G401 (cell line): ENCODE measurements around the gene CD59. TPM values are rescaled to one million over a fixed set of nuclear protein-coding genes. Genes with fewer than 3 reads are reported as not detected.

Experiments used
- DNase-seq: peaks from one replicate; pipeline ENCODE4 v3.0.0-alpha.2; 2015; ENCODE audit warnings: low spot score
- in situ Hi-C: cut with HindIII; loops from 2 replicates; pipeline ENCODE4 v1.10.0; 2016; ENCODE audit warnings: low sequenced_read_pairs, mixed read lengths
- total RNA-seq: library from RNA; depleted of rRNA; stranded (reverse); fragments of >200 nt; shearing (Covaris generic); gene quantifications from 2 replicates; pipeline ENCODE4 v1.2.3, GENCODE V29; 2014; rRNA removed

Gene CD59
- 50.9 and 76.4 TPM in 2 replicates for total RNA-seq

- peak; percentile 96 for DNase-seq
These were observed at the start of gene CD59 for GRCh38 chr11:33736148-33736812. Gene CD59, minus strand, starts transcription at chr11:33736423. Its CDS starts 13,978 bp downstream, at chr11:33722445.

GRCh38 chr11:33785609-33786008 is 49.4 kb upstream of the CD59 start:
- in situ Hi-C loops, result no loop called here
- no peak for DNase-seq

More at GRCh38 chr11:33736148-33736812, at the start of gene CD59:
- in situ Hi-C loops, result no loop called here

GRCh38 chr11:33779849-33780528 is 43.8 kb upstream of the CD59 start:
- DNase-seq, result no peak
- in situ Hi-C loops, result no loop called here

- peak; percentile 91 for DNase-seq
- in situ Hi-C loops, result no loop called here
These were observed 42.5 kb upstream of the CD59 start for GRCh38 chr11:33778675-33779074.

- DNase-seq, result no peak
- in situ Hi-C loops, result no loop called here
These were observed 41.7 kb upstream of the CD59 start for GRCh38 chr11:33777906-33778305.

- no peak for DNase-seq
- in situ Hi-C loops, result no loop called here
These were observed 39.7 kb upstream of the CD59 start for GRCh38 chr11:33775832-33776470.

- DNase-seq, result no peak
These were observed 39.2 kb upstream of the CD59 start for GRCh38 chr11:33775467-33775807.

GRCh38 chr11:33774736-33775466 is 38.7 kb upstream of the CD59 start:
- peak; percentile 70 for DNase-seq
- in situ Hi-C loops, result no loop called here

More at GRCh38 chr11:33775467-33775807, 39.2 kb upstream of the CD59 start:
- in situ Hi-C loops, result no loop called here

- in situ Hi-C loops, result no loop called here
- peak; percentile 91 for DNase-seq
These were observed 37.9 kb upstream of the CD59 start, which contains the start of gene FBXO3 for GRCh38 chr11:33773987-33774735. Gene FBXO3, minus strand, starts transcription at chr11:33774520. Its CDS starts 23 bp downstream, at chr11:33774497.

- in situ Hi-C loops, result no loop called here
- DNase-seq, result peak; percentile 29
These were observed 37.3 kb upstream of the CD59 start for GRCh38 chr11:33773404-33773986.

GRCh38 chr11:33772870-33773269 is 36.6 kb upstream of the CD59 start:
- in situ Hi-C loops, result no loop called here
- DNase-seq, result no peak

GRCh38 chr11:33772300-33772699 is 36.1 kb upstream of the CD59 start:
- no peak for DNase-seq
- in situ Hi-C loops, result no loop called here

- DNase-seq, result no peak
- in situ Hi-C loops, result no loop called here
These were observed 34.0 kb upstream of the CD59 start for GRCh38 chr11:33770236-33770635.

- DNase-seq, result no peak
- in situ Hi-C loops, result no loop called here
These were observed 33.3 kb upstream of the CD59 start for GRCh38 chr11:33769542-33769941.

GRCh38 chr11:33767624-33768023 is 31.4 kb upstream of the CD59 start:
- DNase-seq, result no peak
- in situ Hi-C loops, result no loop called here

- in situ Hi-C loops, result no loop called here
- no peak for DNase-seq
These were observed 29.9 kb upstream of the CD59 start for GRCh38 chr11:33766085-33766484.

GRCh38 chr11:33761471-33761870 is 25.2 kb upstream of the CD59 start:
- DNase-seq, result no peak
- in situ Hi-C loops, result no loop called here

GRCh38 chr11:33753304-33753967 is 17.2 kb upstream of the CD59 start:
- DNase-seq, result no peak
- in situ Hi-C loops, result no loop called here
